CD4-positive, alpha-beta T cell treated with Interleukin-15 for 4 hours (primary cell): Measurements from ENCODE around the gene PPM1H.
"Not testable (repeated sequence)": the region's sequence is repeated elsewhere in the genome, so short reads cannot be mapped to it uniquely, and the experiment has no call there.

Source experiments
- DNase-seq: peaks from one replicate; pipeline ENCODE4 v3.0.0-alpha.2; 2020; ENCODE audit warnings: low spot score

Gene PPM1H

DNA sequence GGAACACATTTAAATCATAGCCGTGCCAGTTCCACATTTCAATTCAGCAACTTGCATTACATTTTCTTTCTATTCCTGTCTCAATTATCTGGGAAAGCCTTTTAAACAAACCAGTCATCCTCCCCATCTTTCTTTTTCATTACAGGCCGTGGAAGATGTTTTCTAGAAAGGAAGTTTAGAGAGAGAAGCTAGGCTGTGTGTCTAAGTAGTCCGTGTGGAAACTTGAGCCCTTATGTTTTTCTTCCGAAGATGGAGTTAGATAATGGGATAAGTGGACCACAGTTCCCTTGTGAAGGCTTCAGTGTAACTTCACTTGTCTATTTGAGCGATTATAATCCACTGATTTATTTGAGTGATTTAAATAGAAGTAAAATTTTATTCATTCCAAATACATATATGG is 12.4 kb upstream of the PPM1H start:
- DNase-seq: no peak

- no peak for DNase-seq
Measured at GRCh38 chr12:62943779-62944395, 8.9 kb upstream of the PPM1H start.

DNA sequence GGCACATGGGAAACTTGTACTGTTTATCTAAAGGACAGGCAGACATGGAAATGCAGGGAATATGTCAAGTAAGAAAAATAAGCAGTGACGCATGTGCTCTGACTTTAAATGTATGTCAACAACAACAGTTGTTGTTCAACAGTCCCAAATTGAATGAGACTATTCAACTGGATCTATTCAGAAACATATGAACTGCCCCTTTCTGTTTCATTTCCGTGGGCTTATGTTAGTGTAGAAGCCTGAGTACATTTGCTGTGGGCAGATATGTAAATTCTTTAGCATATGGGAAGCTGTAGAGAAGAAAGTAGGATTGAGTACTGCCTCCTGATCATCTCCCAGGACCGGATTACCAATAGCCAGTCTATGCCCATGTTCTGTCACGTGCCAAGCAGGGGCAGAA is 7.4 kb upstream of the PPM1H start:
- not testable (repeated sequence) for DNase-seq

- DNase-seq: no peak
Measured at GRCh38 chr12:62934239-62934798, 631 bp downstream of the PPM1H start.

GRCh38 chr12:62933602-62934238 is 1.2 kb downstream of the PPM1H start:
- DNase-seq: no peak

- no peak for DNase-seq
Measured at GRCh38 chr12:62933220-62933601, 1.7 kb downstream of the PPM1H start.

DNA sequence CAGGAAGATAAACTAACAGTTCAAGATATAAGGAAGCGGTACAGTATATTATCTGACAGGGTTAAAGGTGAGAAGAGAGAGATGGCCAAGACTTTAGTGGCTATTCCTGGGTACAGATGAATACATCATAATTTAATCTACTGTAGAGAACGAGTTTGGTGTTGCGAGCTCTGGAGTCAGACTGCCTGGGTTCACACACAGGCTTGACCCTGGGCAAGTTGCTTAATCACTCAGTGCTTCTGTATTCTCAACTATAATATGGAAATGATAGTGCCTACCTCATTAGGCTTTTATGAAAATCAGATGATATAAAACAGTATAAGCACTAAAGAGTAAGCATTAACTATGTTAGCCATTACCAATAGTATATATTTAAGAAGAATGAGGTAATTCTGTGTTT is 3.5 kb downstream of the PPM1H start:
- no peak for DNase-seq

DNA sequence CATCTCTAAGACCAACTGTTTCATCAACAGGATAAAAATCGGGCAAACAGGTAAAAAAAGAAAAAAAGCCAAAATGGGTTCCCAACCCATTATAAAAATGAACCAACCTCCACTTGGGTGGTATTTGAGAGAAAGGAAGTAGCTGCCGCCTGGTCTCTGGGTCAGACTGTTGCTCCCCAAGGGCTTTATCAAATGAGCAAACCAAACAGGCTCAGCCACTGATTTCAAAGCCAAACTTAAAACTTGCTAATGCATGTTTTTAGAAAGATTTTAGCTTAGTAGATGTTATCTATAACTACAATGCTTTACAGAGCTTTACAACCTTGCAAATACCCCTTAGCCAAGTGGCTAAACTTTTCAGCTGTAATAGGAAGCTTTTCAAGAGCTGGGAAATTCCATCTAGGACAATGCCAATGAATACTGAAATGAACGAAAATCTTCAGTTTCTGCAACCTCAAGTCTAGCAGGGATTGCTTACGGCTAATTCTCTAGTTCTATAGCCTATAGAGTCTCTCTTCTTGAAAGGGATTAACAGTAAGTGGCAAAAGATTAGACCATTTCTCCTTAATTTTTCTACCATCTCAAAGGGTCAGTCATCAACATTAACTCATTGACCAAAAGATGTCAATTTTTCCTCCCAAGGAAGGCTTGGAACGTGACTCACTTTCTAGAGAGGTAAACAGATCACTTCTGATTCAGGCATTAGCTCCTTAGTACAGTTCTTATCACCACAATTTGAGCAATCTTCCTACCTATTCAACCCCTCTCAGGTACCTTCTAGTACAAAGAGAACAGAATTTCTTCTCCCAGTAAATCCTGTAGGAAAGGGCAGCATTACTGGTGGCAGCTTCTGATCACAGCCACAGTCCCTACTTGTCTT is 4.2 kb downstream of the PPM1H start:
- DNase-seq: no peak

GRCh38 chr12:62928632-62929031 is 6.3 kb downstream of the PPM1H start:
- no peak for DNase-seq

GRCh38 chr12:62925680-62926079 is 9.3 kb downstream of the PPM1H start:
- no peak for DNase-seq

- DNase-seq: no peak
Measured at GRCh38 chr12:62924084-62924483, 10.9 kb downstream of the PPM1H start.

DNA sequence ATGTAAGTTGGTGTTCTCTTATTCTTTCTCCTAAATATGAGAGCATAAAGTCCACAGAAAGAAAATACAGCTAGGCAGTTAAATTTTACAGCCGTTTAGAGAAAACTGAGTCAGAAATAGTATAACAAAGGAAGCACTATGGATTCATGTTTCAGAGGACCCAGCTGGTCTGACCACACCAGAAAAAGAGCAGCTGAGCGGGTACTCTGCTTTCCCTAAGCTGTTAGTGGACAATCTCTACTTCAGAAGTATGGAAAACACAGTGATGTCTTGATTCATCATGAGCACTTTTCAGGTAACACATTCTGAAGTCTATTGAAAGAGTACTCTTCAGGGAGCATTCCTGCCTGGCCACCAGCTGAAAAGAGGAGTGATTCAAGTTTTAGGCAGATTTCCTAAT is 12.4 kb downstream of the PPM1H start:
- no peak for DNase-seq

- no peak for DNase-seq
Measured at GRCh38 chr12:62919838-62920237, 15.1 kb downstream of the PPM1H start.

GRCh38 chr12:62917926-62918325 is 17.0 kb downstream of the PPM1H start:
- DNase-seq: no peak

DNA sequence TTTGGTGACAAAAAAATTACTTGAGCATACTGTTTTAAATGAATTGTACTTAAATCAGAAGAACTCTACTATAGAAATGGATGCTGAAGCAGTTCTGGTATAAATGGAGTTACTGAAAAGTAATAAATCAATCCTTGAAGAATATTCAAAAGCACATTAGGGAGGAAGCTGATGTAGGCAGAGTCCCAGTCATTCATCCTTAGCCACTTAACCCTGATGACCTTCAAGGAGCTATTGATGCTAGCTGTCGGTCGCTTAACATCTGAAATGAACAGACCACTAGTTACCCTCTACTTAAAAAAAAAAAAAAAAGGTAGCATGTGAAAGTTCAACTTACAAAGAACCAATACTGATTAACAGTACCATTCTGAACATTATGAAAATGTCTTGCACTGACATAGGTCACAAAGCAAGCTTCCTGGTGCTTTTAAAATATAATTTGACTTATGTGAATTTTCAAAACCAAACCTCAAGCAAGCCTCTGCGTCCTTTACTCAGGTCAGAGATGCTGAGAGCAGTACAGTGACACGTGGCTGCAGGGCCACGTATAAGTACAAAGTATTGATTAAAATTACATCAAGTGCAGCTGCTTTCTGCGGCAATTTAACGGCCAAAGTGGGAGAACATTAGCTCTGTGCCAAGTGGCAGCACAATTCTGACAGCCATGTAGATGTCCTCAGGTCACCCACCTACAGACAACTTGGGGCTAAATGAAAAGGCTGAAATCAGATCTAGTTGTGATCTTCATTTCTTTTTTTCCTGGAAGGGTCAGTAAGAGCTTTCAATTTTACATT is 18.1 kb downstream of the PPM1H start:
- DNase-seq: no peak

DNA sequence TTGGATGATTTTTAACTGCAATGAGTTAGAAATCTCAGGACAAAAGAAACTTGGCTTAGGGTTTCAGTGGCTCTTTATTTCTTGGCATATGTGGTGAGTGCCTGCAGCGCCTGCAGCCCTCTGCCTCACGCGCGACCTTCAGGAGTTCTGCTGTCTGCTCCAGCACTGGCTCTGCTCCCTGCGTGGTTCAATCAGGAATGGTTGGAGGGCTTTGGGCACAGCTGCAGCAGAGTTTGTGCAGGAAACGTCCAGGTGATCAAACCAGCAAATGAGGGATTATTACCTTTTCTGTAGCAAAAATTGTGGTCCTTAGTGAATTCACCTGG is 19.8 kb downstream of the PPM1H start:
- DNase-seq: no peak

GRCh38 chr12:62914443-62915203 is 20.3 kb downstream of the PPM1H start:
- DNase-seq: no peak

DNA sequence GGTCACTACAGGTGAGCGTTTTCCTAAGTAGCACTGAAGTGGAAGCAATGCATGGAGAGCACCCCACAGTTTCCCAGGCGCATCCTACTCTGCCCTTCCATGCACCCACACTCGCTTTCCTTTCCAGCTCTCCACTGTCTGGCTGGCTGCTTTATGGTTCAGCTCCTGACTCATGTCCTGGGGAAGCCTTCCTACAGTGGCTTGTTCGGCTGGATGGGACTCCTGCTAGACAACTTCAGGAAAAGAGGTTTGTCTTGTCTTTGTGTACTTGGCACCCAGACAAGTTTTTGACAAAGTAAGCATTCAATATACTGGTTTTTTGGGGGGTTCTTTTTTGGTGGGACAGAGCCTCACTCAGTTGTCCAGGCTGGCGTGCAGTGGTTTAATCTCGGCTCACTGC is 21.6 kb downstream of the PPM1H start:
- no peak for DNase-seq

- no peak for DNase-seq
Measured at GRCh38 chr12:62912644-62913043, 22.3 kb downstream of the PPM1H start.

DNA sequence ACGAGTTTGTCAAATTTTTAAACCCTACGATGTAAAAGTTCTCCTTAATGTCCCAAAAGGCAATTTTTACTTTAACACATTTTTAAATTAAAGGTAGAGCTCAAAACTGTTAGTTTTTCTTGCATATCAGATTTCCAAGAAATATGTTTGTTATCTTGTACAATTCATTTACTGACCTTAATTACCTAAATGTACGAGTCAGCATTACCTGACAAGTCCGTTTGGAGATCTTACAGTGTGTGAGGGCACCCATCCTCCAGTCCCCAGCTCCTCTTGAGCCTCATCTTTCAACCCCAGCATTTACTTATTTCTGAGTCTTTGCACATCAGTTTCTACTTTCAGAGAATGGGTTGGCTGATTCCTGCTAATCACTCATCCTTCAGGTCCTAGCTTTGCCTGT is 23.7 kb downstream of the PPM1H start:
- no peak for DNase-seq

GRCh38 chr12:62910549-62911169 is 24.3 kb downstream of the PPM1H start:
- DNase-seq: no peak
